SK-N-SH (cell line): Measurements from ENCODE around the gene GPC4. TPM values are rescaled to one million over a fixed set of nuclear protein-coding genes. Genes with fewer than 3 reads are reported as not detected.

Source experiments
- CTCF ChIA-PET: fragments of 300-600, 350-600 bp; formaldehyde crosslinking; extraction: SDS; loops from one replicate; lab custom pipeline; 2021; lab: Yijun Ruan, JAX
- POLR2A ChIA-PET: fragments of 350-600 bp; sonication (Branson Sonifier 250); formaldehyde crosslinking; extraction: SDS; loops from one replicate; lab custom pipeline; 2020; ENCODE audit warnings: antibody characterized with exemption, inconsistent platforms; lab: Yijun Ruan, JAX
- DNase-seq: peaks from one replicate; pipeline ENCODE4 v3.0.0; 2012
- H2AFZ ChIP-seq: fragments of 200-600 bp; sonication (generic); 2 replicates; pipeline ENCODE4 v1.8.1; 2016; ENCODE audit warnings: antibody characterized with exemption, mild to moderate bottlenecking, low read depth
- H3F3A ChIP-seq: fragments of 200-600 bp; sonication (generic); replicated peaks from 2 replicates; pipeline ENCODE3; 2016; ENCODE audit warnings: antibody characterized with exemption, mild to moderate bottlenecking; ENCODE audit not compliant: insufficient read depth
- H3K27ac ChIP-seq, 2 experiments: fragments of 200-500 bp in 1 of 2; fragments of 200-600 bp in 1 of 2; sonication (Bioruptor generic) in 1 of 2; sonication (generic), shearing (Covaris generic) in 1 of 2; 2 replicates each; pipeline versions ENCODE4 v1.5.1 to v1.6.1; 2014 to 2016; ENCODE audit warnings: low read depth in 2 of 2, inconsistent platforms in 1 of 2, low read length in 1 of 2, mild to moderate bottlenecking in 1 of 2, mixed read lengths in 1 of 2
- H3K27me3 ChIP-seq: fragments of 200-600 bp; sonication (generic), shearing (Covaris generic); 2 replicates; pipeline ENCODE4 v1.6.1; 2016; ENCODE audit warnings: mixed run types; ENCODE audit not compliant: insufficient read depth
- H3K36me3 ChIP-seq, 2 experiments: fragments of 200-500 bp in 1 of 2; fragments of 200-600 bp in 1 of 2; sonication (Bioruptor generic) in 1 of 2; sonication (generic) in 1 of 2; replicated peaks in 1 of 2; 2 replicates each; pipeline versions ENCODE3 to v1.5.1; 2014 to 2016; ENCODE audit warnings: low read length in 1 of 2, mild to moderate bottlenecking in 1 of 2; ENCODE audit not compliant: insufficient read depth in 2 of 2, control insufficient read depth in 1 of 2
- H3K4me1 ChIP-seq, 2 experiments: fragments of 200-500 bp in 1 of 2; fragments of 200-600 bp in 1 of 2; sonication (Bioruptor generic) in 1 of 2; sonication (generic), shearing (Covaris generic) in 1 of 2; 2 replicates each; pipeline versions ENCODE4 v1.5.1 to v1.6.1; 2014 to 2016; ENCODE audit warnings: low read depth in 1 of 2, low read length in 1 of 2, mixed run types in 1 of 2; ENCODE audit not compliant: insufficient read depth in 2 of 2, control insufficient read depth in 1 of 2
- H3K4me2 ChIP-seq: fragments of 200-600 bp; sonication (generic), shearing (Covaris generic); 2 replicates; pipeline ENCODE4 v1.6.1; 2017; ENCODE audit warnings: mixed run types
- H3K4me3 ChIP-seq, 2 experiments: fragments of 200-500 bp in 1 of 2; fragments of 200-600 bp in 1 of 2; sonication (Bioruptor generic) in 1 of 2; sonication (generic), shearing (Covaris generic) in 1 of 2; 2 replicates each; pipeline versions ENCODE4 v1.5.1 to v1.8.1; 2014 to 2016; ENCODE audit warnings: low read depth in 2 of 2, inconsistent platforms in 1 of 2, low read length in 1 of 2, mild to moderate bottlenecking in 1 of 2, mixed read lengths in 1 of 2, moderate library complexity in 1 of 2
- H3K79me2 ChIP-seq: fragments of 200-600 bp; sonication (generic); 2 replicates; pipeline ENCODE4 v1.8.1; 2017; ENCODE audit warnings: mild to moderate bottlenecking; ENCODE audit not compliant: insufficient read depth
- H3K9ac ChIP-seq: fragments of 200-600 bp; sonication (generic); 2 replicates; pipeline ENCODE4 v1.6.1; 2017; ENCODE audit warnings: mixed run types
- H3K9me2 ChIP-seq: fragments of 200-600 bp; sonication (generic); 2 replicates; pipeline ENCODE4 v1.6.1; 2017; ENCODE audit warnings: mixed run types
- H3K9me3 ChIP-seq: fragments of 200-600 bp; sonication (generic); 2 replicates; pipeline ENCODE4 v1.6.1; 2017; ENCODE audit warnings: mixed run types, mild to moderate bottlenecking, moderate library complexity
- H4K20me1 ChIP-seq: fragments of 200-600 bp; sonication (generic); 2 replicates; pipeline ENCODE4 v1.6.1; 2017; ENCODE audit warnings: mild to moderate bottlenecking, mixed run types; ENCODE audit not compliant: insufficient read depth
- CHD2 ChIP-seq: fragments of 150-350 bp; IDR thresholded peaks from 2 replicates; pipeline ENCODE4 v1.6.1; 2018; ENCODE audit warnings: low read length; ENCODE audit not compliant: partially characterized antibody
- FOSL2 ChIP-seq: IDR thresholded peaks from 2 replicates; pipeline ENCODE4 v1.4.0; 2012; ENCODE audit warnings: low read depth, mild to moderate bottlenecking, moderate library complexity, borderline replicate concordance
- FOXJ3 ChIP-seq: sonication (generic); formaldehyde crosslinking; IDR thresholded peaks from 2 replicates; pipeline ENCODE4 v1.5.1; 2020; ENCODE audit warnings: mild to moderate bottlenecking, missing genetic modification reagents
- FOXM1 ChIP-seq: IDR thresholded peaks from 2 replicates; pipeline ENCODE4 v1.4.0; 2012; ENCODE audit warnings: low read depth, mild to moderate bottlenecking
- MAX ChIP-seq: IDR thresholded peaks from 2 replicates; pipeline ENCODE4 v1.4.0; 2012; ENCODE audit warnings: low read depth
- MEF2A ChIP-seq: IDR thresholded peaks from 2 replicates; pipeline ENCODE4 v1.4.0; 2012; ENCODE audit warnings: low read depth, borderline replicate concordance
- MXI1 ChIP-seq: IDR thresholded peaks from 2 replicates; pipeline ENCODE4 v1.6.1; 2012; ENCODE audit warnings: mild to moderate bottlenecking, low read depth, low read length, improper control_type of control experiment
- NFIC ChIP-seq: IDR thresholded peaks from 2 replicates; pipeline ENCODE4 v1.4.0; 2012; ENCODE audit warnings: borderline replicate concordance
- RFX5 ChIP-seq: IDR thresholded peaks from 2 replicates; pipeline ENCODE4 v1.6.1; 2012; ENCODE audit warnings: mild to moderate bottlenecking, improper control_type of control experiment, low read length
- USF2 ChIP-seq: fragments of 150-350 bp; IDR thresholded peaks from 2 replicates; pipeline ENCODE4 v1.6.1; 2017; ENCODE audit warnings: antibody characterized with exemption, low read length, low read depth, borderline replicate concordance
- YY1 ChIP-seq: IDR thresholded peaks from 2 replicates; pipeline ENCODE4 v1.4.0; 2012; ENCODE audit warnings: low read depth, mild to moderate bottlenecking
- WGBS: methylation state at CpG from one replicate; pipeline ENCODE4 v1.1.6; 2017; ENCODE audit warnings: low lambda C conversion rate; 5-methylcytosine and 5-hydroxymethylcytosine counted together
- polyA plus RNA-seq, 3 experiments: library from polyadenylated mRNA; depleted of rRNA; stranded (reverse); fragments of >200 nt; gene quantifications; 2 replicates each; pipeline ENCODE4 v1.2.3, GENCODE V29; 2012
- TF ChIP-seq, protein P1 (sequence below): IDR thresholded peaks from 2 replicates; pipeline ENCODE4 v1.4.0; 2012; ENCODE audit warnings: low read depth, borderline replicate concordance
- TF ChIP-seq, protein P2 (sequence below): fragments of 200-600 bp; sonication (generic); IDR thresholded peaks from 2 replicates; pipeline ENCODE4 v1.6.1; 2017; ENCODE audit warnings: antibody characterized with exemption, mild to moderate bottlenecking, moderate library complexity

Gene GPC4
- 0.05 and 0.16 TPM in 2 replicates for polyA plus RNA-seq (2012; rRNA removed)
- polyA plus RNA-seq (2012; cell fraction: cytosol; rRNA removed): 0.13 and 0.14 TPM in 2 replicates
- 0.18 and 0.21 TPM in 2 replicates for polyA plus RNA-seq (2012; cell fraction: nucleus; rRNA removed)

- no peaks in the 10 kb centered on the region for H3K36me3 ChIP-seq
- no peaks in the 10 kb centered on the region for H3K9me2 ChIP-seq
- H2AFZ ChIP-seq: no peak within 1 kb of the TSS
- no peaks in the 10 kb centered on the region for H3F3A ChIP-seq
- H3K9me3 ChIP-seq: no peaks in the 10 kb centered on the region
- H3K4me1 ChIP-seq: no peaks in the 10 kb centered on the region; a peak in 1 of 4 replicates
- H3K27me3 ChIP-seq: peaks cover 42% of the 10 kb centered on the region; the same call in 1 of the 2 replicates
- no peak within 1 kb of the TSS for H3K27ac ChIP-seq
- H3K4me2 ChIP-seq: peak within 1 kb of the TSS; percentile 37; the same call in 1 of the 2 replicates
- ChIA-PET POLR2A (interaction anchor here (1.0 kb wide), 1 partner anchor 10 kb away, joined by 3 read pairs; no protein-coding TSS in a partner anchor), CTCF (interaction anchor here (1.1 kb wide), 1 partner anchor 12 kb away, joined by 3 read pairs; no protein-coding TSS in a partner anchor)
- H3K9ac ChIP-seq: no peak within 1 kb of the TSS
- peak within 1 kb of the TSS in 1 of 2 experiments; percentile 34; a peak in 1 of 4 replicates for H3K4me3 ChIP-seq
- H4K20me1 ChIP-seq: no peaks in the 10 kb centered on the region
- WGBS: 36% methylated on average over 5 of the region's 90 CpGs
- no peaks in the 10 kb centered on the region for H3K79me2 ChIP-seq
- TF ChIP-seq MXI1: no peak
- TF ChIP-seq RFX5: no peak
- no peak for TF ChIP-seq FOXM1
- TF ChIP-seq, protein P1, sequence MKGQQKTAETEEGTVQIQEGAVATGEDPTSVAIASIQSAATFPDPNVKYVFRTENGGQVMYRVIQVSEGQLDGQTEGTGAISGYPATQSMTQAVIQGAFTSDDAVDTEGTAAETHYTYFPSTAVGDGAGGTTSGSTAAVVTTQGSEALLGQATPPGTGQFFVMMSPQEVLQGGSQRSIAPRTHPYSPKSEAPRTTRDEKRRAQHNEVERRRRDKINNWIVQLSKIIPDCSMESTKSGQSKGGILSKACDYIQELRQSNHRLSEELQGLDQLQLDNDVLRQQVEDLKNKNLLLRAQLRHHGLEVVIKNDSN: no peak
- TF ChIP-seq CHD2: no peak
- no peak for TF ChIP-seq NFIC
- no peak for TF ChIP-seq FOXJ3 (CRISPR knock-in tag)
- TF ChIP-seq MAX: no peak
- TF ChIP-seq FOSL2: no peak
- TF ChIP-seq, protein P2, sequence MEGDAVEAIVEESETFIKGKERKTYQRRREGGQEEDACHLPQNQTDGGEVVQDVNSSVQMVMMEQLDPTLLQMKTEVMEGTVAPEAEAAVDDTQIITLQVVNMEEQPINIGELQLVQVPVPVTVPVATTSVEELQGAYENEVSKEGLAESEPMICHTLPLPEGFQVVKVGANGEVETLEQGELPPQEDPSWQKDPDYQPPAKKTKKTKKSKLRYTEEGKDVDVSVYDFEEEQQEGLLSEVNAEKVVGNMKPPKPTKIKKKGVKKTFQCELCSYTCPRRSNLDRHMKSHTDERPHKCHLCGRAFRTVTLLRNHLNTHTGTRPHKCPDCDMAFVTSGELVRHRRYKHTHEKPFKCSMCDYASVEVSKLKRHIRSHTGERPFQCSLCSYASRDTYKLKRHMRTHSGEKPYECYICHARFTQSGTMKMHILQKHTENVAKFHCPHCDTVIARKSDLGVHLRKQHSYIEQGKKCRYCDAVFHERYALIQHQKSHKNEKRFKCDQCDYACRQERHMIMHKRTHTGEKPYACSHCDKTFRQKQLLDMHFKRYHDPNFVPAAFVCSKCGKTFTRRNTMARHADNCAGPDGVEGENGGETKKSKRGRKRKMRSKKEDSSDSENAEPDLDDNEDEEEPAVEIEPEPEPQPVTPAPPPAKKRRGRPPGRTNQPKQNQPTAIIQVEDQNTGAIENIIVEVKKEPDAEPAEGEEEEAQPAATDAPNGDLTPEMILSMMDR: no peak
- TF ChIP-seq USF2: no peak
- TF ChIP-seq YY1: no peak
- TF ChIP-seq MEF2A: no peak
- peak; percentile 76 for DNase-seq
Measured at GRCh38 chrX:133415276-133416105, at the start of gene GPC4. TSS of gene GPC4 (minus strand) at chrX:133415489. CDS start at chrX:133414965, 524 bp downstream.
